Activated gamma-delta T cell treated with Interleukin-2 at 50 U/mL for 16 hours (primary cell): Measurements from ENCODE around the gene MYCN.
"Not testable (repeated sequence)": the region's sequence is repeated elsewhere in the genome, so short reads cannot be mapped to it uniquely, and the experiment has no call there.

Source experiments
- DNase-seq: peaks from one replicate; pipeline ENCODE4 v3.0.0-alpha.2; 2020

Gene MYCN

DNA sequence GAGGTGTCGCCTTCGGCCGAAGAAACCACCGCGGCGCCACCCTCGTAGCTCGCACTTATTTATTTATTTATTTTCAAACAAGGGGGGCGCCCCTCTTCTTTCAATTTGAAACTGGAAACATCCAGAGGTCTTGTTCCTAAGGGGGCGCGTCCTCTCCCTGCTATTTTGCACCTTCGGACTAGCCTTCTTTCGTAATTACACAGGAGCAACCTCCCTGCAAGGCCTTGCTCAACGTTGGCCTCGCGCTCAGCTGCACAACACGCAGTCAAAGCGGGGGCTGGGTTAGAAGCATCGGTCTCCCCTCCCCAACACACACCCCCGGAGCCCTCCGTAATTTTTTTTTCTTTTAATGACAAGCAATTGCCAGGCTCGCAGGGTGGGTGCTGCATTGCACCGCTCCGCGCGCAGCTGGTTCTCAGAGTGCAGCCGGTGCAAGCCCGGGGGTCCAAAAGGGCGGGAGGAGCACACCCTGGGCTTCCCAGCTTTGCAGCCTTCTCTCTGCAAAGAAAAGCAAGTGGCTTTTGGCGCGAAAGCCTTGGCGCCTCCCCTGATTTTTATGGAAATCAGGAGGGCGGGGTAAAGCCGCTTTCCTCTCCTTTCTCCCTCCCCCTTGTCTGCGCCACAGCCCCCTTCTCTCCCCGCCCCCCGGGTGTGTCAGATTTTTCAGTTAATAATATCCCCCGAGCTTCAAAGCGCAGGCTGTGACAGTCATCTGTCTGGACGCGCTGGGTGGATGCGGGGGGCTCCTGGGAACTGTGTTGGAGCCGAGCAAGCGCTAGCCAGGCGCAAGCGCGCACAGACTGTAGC, at the start of gene MYCN:
Gene MYCN (plus strand): TSS at position 697 of the 807 bp plus-strand sequence. CDS start 1,515 bp downstream, outside the sequence.
- peak; percentile 19 for DNase-seq

- no peak for DNase-seq
Observed at GRCh38 chr2:15890936-15891905, 49.1 kb upstream of the MYCN start.

- DNase-seq, result no peak
Observed at GRCh38 chr2:15892151-15892880, 48.0 kb upstream of the MYCN start.

GRCh38 chr2:15893085-15893484, 47.3 kb upstream of the MYCN start:
- no peak for DNase-seq

GRCh38 chr2:15893689-15894480, 46.5 kb upstream of the MYCN start:
- DNase-seq, result no peak

DNA sequence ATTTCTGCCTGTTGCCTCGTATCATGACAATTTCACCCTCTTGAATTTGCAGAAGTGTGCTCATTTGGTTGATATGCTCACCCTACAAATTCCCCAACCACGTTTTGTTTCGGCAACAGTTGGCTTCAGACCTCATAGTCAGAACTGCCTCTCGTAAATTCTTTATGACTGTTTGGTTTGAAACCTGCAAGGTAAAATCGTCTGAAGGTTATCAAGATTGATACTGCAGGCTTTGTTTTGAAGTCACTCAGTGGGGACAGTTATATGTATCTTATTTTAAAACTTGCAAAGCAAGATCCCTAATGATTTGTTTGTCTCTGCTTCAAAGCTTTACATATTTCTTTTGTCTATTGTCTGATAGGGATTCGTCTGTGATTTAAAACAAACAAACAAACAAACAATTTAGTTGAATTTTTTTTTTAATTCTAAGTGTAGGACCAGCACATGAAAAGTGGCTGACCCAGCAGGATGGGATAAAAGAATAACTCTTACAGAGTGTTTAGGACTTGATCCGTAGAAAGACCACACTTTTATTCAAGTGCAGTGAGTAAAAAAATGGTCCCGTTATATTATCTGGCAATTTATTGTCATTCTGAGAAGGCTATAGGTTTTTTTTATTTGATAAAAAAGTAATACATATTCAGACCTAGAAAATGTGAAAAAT, 45.7 kb upstream of the MYCN start:
- no peak for DNase-seq

DNA sequence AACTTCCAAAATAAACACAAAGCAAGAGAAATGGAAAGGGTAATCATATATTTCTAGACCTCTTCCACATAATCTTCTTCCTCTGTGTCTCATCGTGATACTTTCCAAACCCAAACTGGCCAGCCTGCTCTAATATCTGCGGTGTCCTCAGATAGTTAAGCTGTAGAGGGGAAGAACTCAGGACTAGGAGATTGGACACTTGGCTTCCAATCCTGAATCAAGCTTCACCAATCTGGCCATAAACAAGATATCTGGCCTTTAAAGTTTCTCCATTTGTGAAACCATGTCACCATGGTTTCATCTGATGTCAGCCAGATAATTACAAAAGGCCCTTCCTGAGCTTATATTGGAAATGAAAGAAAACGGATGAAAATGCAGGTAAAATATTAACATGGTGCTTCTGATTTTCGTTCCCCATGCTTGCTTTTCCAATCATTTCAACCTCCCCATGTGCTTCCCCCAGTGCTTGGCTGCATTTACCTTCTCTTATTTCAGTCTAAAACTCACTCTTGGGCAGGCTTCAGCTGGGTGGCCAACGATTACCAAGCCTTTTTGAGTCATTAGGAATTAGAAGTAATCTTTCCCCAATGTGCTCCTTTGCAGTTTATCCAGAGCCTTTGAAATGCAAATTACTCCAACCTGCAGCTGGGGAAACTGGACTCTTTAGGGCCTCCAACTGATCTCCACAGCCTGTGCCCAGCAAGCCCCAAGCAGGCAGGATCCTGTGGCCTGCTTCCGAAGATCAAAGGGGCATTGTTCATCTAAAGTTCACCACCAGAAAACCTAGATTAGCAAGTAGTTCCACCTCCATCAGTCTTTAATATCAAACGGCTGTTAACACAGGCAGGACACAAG, 44.5 kb upstream of the MYCN start:
- DNase-seq, result no peak

DNA sequence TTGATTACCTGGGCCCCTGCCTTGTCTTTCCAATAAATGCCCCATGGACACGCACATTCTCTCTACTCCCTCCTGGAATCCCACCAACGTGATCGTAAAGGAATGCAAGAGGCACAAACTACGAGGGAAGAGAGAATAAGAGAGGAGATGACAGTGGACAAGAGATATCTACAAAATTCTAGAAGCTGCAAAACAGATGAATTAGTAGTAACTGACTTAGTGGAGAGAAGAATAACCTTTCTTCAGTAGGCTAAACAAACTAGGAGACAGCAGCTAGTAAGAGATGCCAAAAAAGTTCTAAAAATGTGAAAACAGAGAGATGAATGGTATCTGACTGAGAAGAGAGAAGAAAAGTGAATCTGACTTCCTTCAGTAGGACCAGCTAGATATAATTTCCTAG, 43.5 kb upstream of the MYCN start:
- DNase-seq, result no peak

DNA sequence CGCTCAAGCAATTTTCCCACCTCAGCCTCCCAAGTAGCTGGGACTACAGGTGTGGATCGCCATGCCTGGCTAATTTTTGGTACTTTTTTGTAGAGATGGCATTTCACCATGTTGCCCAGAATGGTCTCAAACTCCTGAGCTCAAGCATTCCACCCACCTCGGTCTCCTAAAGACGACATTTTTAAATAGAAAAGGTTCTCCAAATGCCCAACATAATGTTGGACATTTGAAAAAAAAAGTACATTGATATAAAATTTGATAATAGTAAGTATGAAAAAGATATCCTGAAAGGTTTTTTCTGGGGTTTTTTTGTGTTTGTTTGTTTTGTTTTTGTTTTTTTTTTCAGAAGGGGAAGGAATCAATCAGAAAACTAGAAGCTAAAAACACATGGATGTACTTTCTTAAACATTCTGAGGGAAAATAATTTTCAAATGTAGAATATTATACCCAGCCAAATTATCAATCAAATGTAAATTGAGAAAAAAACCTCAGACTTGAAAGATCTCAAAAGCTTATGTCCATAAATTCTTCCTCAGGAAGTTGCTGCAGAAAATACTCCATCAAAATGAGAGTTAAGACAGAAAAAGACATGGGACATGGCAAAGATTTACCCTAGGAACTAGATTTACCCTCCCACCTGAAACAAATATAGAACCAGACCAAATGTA, 42.8 kb upstream of the MYCN start:
- DNase-seq, result no peak

DNA sequence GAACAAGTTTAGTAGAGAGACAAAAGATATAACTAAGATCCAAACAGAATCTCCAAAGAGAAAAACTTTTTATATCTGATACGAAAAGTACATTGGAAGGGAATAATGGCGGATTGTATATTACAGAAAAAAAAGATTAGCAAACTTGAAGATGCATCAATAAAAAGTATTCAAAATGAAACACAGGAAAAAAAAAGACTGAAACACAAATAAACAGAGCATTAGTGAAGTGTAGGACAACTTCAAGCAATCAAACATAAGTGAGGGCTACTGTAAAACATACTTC, 41.1 kb upstream of the MYCN start:
- no peak for DNase-seq

- no peak for DNase-seq
Observed at GRCh38 chr2:15899751-15900493, 40.4 kb upstream of the MYCN start.

DNA sequence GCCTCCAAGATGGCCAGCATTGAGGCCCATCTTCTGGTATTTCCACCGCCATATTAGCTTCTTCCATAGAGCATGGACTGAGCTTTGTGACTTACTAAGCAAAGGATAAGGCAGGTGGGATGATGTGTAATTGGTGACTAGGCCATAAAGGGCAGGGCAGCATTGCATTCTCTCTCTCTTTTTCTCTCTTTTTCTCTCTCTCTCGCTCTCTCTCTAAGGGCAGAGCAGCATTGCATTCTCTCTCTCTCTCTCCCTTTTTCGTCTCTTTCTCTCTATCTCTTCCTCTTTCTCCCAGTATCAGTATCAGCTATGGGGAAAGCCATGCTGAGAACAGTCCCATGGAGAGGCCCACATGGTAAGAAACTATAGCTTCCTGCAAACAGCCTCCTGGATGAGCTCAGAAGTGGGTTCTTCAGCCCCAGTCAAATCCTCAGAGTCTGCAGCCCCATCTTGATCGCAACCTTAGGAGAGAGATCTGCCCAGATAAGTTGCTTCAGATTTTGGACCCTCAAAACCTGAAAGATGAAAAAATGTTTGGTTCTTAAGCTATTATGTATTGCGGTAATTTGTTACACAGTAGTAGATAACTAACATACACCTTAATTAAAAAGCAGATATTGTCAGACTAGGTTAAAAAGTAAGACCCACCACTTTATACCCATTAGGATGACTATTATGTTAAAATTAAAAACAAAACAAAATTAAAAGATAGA, 39.1 kb upstream of the MYCN start:
- DNase-seq, result no peak

- no peak for DNase-seq
Observed at GRCh38 chr2:15901808-15902130, 38.6 kb upstream of the MYCN start.

GRCh38 chr2:15903910-15904309, 36.4 kb upstream of the MYCN start:
- not testable (repeated sequence) for DNase-seq

DNA sequence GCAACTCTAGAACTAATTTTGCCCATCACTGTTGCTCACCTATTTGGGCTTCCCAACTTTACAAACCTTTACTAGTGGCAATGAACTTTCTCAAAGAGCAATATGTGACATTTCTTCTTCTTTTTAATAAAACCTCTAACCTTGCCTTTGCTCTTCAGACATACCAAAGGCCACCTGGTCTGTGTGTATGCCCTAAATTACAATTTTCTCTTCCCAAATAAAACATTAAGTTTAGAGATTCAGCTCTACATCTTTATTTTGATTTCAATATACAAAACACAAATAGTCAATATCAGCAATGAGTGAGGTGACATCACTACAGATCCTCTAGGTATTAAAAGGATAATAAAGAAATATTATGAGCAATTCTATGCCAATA, 35.1 kb upstream of the MYCN start:
- no peak for DNase-seq

- DNase-seq, result no peak
Observed at GRCh38 chr2:15905986-15906491, 34.3 kb upstream of the MYCN start.

DNA sequence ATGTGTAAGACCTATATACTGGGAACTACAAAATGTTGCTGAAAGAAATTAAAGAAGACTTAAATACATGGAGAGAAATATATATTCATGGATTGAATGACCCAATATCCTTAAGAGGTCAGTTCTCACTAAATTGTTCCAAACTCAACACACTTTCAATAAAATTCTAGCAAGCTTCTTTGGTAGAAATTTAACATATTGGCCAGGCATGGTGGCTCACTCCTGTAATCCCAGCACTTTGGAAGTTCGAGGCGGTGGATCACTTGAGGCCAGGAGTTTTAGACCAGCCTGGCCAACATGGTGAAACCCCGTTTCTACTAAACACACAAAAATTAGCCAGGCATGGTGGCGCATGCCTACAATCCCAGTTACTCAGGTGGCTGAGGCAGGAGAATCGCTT, 33.6 kb upstream of the MYCN start:
- no peak for DNase-seq

DNA sequence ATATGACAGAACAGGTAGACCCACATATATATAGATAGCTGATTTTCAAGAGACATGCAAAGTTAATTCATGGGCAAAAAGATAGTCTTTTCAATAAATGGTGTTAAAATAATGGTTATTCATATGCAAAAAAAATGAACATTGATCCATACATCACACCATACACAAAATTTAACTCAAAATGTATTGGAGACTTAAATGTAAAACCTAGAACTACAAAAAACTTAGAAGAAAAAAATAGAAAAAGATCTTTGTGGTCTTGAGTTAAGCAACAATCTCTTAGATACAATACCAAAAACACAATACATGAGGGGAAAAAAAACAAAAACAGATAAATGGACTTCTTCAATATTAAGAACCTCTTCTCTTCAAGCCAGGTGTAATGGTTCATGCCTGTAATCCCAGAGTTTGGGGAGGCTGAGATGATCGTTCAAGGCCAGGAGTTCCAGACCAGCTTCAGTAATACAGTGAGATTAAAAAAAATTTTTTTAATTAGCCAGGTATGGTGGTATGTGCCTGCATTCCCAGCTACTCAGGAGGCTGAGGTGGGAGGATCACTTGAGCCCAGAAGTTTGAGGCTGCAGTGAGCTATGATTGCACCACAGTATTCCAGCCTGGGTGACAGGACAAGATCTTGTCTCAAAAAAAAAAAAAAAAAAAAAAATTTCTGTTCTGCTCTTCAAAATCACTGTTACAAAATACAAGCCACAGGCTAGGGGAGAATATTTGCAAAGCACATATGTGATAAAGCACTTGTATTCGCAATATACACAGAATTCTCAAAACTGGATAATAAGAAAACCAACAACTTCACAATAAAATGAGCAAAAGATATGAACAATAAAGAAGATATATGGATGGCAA, 32.7 kb upstream of the MYCN start:
- no peak for DNase-seq
